Anterior cingulate cortex (tissue), 58 donors: ENCODE results near the gene PAFAH1B2.
A peak's percentile ranks its signal among the peaks of the same experiment; 100 is the strongest.

Experiments used
- DNase-seq, 58 donors: peaks; one replicate each; lab custom pipeline; 2025; lab: John Stamatoyannopoulos, UW

The PAFAH1B2 gene

DNA sequence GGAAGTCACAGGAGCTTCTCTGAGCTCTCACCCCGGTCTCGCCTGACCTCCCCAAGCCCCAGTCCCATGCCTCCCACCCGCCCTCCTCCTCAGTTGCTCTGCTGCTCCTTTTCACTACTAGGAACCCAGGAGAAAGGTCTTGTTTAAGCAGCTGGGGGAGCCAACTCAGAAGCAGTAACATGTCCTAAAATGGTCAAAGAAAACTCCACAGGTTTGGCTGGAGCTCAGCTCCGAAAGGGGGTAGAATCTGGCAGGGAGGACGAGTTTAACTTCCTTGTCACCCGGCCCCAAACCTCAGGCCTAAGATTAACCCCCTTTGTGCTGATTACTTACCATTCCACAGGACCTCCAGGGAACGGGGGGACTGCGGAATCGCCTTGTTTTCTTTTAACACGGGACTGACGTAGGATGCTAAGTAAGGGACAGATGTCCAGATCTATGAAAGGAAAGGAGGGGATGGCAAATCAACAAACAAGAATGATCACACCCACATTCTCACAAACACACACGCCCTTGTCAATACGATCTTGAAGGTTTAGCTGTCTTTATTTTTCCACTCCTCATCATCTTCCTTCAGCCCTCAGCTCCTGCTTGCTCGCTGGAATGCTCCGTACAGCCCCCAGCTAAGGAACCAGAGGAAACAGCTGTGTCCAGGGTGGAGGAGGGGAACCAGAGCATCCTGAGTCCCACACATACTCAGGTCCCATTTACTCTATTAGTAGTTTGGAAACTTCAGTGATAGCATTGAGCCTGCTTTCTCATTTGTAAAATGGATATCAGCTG, 74.2 kb downstream of the PAFAH1B2 start:
- DNase-seq = peak in 1 of 58 donors; percentile 14

DNA sequence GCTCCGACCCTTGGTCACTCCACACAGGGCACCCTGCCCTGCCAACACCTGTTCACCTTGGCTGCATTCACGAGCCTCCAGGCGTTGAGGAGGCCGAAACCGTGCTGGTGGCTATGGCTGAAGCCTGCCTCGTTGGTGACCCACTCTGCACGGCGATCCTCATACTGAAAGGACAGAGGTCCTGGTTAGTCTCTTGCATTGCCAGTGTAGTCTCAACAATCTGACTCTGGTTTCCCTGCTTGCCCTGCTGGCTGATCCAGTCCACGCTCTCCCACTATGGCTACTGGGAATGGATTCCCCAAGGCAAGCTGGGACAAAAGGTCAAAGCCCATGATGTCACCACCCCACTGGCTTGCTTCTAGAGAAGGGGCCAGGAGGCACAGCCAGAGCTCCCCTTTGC, 74.9 kb downstream of the PAFAH1B2 start:
- no peak for DNase-seq

DNA sequence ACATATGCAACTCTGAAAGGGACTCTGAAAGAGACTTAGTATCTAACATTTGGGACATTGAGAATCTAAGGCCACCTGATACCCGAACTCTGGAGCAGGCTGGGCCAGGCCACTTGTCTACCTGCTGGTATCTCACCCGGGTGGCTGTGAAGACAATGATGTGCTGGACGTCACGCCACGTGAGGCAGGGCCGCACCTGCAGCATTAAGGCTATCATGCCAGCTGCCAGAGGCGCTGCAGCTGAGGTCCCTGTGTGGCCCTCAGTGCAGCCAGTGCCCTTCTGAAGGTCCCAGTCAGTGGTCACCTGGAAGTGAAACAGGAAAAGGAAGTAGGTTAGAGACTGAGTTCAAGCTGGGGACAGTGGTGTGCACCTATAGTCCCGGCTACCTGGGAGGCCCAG, 75.4 kb downstream of the PAFAH1B2 start:
- no peak for DNase-seq

DNA sequence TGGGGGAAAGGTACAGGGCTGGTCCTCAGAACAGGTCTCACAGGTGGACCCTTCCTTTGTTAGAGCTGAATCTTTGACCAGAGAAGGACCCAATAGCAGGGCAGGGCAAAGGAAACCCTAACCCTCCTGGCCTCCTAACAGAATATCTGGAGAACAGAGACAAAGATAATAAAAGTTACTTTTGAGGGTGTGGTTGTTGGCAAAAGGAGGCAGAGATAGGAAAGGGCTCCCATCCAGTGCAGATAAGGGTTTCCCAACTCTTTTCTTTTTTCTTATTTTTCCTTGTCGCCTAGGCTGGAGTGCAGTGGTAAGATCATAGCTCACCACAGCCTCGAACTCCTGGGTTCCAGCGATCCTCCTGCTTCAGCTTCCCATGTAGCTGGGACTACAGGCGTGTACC, 75.9 kb downstream of the PAFAH1B2 start:
- DNase-seq = no peak

DNA sequence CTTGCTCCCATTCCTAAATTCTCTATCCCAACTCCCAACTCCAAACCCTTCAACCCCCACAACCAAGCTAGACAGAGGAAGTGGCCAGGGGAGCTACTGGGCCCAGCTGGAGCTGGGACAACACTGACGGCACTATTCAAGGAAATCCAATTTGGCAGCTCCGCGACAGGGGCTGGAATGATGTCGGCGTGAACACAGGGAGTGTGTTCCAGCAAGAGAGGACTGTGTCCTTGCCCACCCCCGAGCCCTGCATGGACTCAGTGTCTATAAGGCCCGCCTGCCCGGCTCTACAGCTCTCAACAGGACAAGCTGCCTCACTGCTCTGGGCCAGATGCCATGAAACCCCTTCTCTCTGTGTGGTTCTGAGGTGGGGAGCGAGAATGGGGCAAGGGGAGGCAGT, 76.5 kb downstream of the PAFAH1B2 start:
- DNase-seq = peak in 48 of 58 donors; percentile 22 to 89 (median 59)

DNA sequence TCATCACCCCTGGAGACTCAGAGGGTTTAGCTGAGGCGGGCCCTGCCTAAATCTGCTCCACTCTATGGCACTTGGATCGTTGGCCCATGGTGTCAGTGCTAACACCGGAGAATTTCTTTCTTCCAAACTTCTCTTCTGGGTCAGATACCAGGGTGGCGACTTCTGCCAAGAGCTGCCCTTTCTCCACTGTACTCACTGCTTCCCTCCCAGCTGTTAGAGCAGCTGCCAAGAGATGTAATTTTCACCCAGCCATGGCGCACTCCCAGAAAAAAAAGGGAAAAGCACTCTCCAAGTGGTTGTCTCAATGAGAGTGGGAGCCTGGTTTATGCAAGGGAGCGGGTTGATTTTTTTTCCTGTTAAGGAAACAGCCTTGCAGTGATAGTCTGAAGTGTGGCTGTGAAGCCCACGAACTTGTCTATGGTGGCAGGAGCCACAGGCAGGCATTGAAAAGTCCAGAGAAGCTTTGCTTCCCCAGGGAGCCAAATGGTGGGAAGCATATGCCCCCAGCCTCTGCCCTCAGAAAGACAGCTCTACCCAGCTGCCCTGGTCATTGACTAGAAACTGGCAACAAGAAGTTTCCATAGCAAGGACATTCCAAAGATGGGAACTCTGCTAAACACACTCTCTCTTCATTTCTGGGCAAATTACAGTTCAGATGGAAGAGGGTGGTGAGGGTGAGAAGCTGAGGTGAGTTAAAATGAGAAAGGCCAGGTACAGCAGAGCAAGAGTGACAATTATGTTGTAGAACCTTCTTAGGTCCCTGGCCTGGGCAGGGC, 77.1 kb downstream of the PAFAH1B2 start:
- peak in 10 of 58 donors; percentile 31 to 65 (median 61) for DNase-seq

DNA sequence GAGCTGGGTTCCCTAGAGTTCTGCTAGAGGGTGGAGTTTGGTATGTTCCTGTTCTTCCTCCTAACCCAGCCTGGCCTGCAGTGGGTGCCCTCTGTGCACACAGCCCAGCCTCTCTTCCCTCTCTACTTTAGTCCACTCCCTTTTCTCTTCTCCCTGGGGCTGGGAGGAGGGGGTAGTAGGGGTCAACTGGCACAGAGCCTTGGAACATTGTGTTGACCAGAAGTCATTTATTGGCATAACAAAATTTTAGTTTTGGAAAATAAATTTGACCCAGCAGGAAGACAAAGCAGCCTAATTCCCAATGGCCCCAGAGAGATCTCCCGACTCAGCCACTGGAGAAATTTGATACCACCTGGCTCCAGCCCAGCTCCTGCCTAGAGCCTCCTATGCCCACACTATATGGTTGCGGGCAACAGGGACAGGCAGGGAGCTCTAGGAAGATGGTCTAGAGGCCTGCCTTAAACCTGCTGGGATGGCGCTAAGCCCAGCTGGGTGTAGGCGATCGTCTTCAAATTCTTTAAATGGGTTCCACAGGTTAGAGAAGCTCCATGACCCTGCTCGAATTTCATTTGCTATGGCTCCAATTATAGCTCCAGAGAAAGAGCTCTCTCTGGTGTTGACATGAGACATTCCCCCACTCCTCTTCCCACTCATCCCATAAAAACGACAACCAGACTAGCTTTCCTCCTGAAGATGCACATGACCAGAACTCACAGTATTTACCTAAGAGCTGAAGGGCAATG, 77.9 kb downstream of the PAFAH1B2 start:
- no peak for DNase-seq

DNA sequence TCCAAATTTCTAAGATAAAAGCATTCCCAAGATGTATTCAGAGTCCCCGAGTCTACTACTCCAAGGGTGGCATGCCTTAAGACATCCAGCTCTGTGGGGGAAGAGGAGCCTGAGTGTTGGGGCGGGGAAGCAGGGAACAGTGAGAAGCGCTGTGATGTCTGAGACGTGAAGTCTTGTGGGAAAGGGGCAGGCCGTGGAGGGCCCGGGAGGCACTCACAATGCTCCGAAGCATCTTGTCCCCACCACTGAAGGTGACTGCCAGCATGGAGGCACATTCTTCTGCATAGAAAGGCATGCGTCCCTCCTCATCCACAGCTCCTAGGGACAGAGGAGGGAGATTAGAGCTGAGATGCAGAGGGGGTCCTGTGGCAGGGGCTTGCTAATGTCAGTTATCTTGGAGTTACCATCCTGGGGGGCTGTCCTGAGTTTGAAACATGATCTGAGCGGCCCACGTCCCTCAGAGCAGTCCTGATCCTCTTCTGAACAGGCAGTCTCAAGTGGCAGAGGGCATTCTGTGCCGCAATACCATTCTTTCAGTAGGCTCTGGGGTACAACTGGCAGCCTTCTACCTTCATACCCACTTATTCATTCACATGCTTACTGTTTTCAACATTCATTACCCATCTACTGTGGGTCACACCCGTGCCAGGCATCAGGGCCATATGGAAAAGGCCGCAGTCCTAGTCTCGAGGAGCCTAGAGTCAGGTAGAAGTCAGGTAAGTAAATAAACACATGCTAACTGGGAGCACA, 79.1 kb downstream of the PAFAH1B2 start:
- DNase-seq = no peak

DNA sequence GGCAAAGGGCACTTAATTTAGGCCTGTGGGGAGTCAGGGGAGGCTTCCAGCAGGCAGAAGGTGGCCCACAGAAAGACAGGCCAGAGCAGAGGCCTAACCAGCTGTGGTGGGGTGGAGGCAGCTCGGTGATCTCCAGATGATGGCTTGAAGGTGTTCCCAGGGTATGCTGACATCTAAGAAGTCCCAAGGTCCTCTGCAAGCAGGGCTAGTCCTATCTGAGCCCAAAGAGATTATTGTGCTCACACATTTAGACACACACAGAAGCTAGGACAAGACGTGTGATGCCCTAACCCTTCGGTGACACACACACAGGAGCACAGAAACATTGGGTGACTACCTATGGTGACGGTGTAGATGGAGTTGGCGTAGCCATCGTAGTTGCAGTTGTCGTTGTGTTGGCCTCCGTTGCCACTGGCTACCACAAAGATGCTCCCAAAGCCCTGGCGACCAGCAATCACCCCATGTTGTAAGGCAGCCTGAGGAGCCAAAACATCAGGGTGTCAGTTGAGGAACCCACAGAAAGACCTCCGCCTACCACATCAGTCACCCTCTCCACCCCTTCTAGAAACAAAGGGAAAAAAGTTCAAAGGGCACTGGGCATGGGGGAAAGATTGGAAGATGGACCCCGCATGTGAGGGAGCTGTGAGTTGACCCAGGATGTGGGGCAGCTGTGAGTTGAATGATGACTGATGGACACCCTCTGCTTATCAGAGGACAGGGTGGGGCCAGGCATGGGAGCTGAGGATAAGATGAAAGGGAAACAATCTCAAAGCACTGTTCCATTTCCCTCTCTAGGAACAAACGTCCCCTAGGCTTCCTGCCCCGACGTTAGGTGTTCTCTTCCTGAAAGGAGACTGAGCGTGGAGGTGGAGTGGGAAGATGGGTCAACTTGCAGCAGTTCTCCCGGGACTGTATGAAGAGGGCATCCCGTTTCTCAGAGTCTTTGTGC, 79.9 kb downstream of the PAFAH1B2 start:
- no peak for DNase-seq

DNA sequence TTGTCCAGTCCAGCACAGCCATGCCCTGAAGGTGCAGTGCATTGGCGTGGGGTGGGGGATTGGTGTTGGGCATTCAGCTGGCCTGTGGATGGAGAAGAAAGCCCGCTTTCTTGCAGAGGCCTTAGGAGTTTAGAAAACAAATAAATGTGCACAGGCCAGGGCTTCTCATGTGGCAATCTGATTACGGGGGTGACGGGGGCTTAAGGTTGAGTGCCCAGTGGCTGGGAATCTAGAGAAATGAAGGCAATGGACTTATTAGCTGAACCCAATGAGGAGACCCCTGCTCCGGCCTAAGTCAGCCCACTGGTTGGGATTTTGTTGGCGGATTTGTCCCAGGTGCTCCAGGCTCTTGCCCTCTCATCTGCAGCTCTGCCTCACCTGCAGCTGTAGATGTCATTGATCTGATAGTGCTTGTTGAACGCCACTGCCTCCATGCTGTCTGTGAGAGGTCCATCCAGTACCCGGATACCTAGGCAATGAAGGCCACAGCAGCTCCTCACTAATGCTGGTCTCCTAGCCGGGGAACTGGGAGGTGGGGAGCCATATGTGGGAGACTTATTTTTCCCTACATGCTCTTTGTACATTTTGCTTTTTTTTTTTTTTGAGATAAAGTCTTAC, 81.6 kb downstream of the PAFAH1B2 start:
- no peak for DNase-seq
